NB4 (cell line): ENCODE measurements around the gene UPB1.

Source experiments
- DNase-seq: peaks from one replicate; pipeline ENCODE4 v3.0.0; 2010; ENCODE audit warnings: low read depth
- H3K4me3 ChIP-seq: one replicate; pipeline ENCODE4 v1.5.1; 2011; ENCODE audit warnings: mild to moderate bottlenecking, low read depth, low read length, moderate library complexity
- MYC ChIP-seq: IDR thresholded peaks from 2 replicates; pipeline ENCODE4 v1.6.1; 2011; ENCODE audit warnings: low read depth, low read length
- POLR2A ChIP-seq: IDR thresholded peaks from 2 replicates; pipeline ENCODE4 v1.6.1; 2011; ENCODE audit warnings: mild to moderate bottlenecking; ENCODE audit not compliant: insufficient read length; ENCODE audit errors: extremely low read depth
- TF ChIP-seq, protein P1 (sequence below): IDR thresholded peaks from one replicate; pipeline ENCODE4 v1.5.1; 2012; ENCODE audit warnings: low read depth, low read length
- TF ChIP-seq, protein P2 (sequence below): IDR thresholded peaks from 2 replicates; pipeline ENCODE4 v1.6.1; 2011; ENCODE audit warnings: low read depth, low read length

Gene UPB1

DNA sequence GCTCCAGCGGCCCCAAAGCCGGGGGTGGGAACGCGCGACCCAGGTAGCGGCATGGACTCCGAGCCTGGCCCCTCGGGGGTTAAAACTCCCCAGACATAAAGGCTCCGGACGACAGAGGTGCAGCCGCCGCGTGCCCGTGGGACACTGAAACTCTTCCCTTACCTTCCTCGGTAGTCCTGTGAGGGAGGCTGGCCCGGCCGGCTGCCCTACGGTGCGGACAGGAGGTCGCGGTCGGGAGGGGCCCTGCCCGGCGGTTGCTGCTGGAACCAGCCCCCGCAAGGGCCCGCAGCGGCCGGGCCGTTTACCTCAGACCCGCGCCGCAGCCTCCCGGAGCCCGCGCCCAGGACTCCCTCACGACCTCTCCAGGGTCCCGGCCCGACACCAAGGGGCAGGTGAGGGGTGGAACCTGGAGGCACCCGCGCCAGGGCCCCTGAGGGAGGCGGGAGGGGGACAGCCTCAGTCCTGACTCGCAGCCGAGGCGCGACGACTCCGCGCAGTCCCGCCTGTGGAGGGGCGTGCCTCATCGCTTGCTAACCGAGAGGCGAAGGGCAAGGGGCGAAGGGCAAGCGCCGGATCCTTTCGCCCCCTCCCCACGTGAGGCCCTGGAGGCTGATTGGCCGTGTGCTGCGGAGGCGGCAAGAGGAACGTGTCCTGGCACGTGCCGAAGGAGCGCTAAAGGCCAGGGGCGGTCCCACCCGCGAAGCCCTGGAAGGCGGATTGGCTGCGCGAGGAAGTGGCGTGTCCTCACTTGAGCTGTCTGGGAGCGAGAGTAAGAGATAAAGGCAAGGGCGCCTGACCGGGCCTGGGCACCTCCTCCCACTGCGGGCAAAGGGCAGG is at the start of gene UPB1:
Gene UPB1 (plus strand): TSS at position 805 of the 837 bp plus-strand sequence. CDS start 72 bp downstream, outside the sequence.
- H3K4me3 ChIP-seq, result no peak within 1 kb of the TSS
- TF ChIP-seq POLR2A, result no peak
- TF ChIP-seq, protein P1, sequence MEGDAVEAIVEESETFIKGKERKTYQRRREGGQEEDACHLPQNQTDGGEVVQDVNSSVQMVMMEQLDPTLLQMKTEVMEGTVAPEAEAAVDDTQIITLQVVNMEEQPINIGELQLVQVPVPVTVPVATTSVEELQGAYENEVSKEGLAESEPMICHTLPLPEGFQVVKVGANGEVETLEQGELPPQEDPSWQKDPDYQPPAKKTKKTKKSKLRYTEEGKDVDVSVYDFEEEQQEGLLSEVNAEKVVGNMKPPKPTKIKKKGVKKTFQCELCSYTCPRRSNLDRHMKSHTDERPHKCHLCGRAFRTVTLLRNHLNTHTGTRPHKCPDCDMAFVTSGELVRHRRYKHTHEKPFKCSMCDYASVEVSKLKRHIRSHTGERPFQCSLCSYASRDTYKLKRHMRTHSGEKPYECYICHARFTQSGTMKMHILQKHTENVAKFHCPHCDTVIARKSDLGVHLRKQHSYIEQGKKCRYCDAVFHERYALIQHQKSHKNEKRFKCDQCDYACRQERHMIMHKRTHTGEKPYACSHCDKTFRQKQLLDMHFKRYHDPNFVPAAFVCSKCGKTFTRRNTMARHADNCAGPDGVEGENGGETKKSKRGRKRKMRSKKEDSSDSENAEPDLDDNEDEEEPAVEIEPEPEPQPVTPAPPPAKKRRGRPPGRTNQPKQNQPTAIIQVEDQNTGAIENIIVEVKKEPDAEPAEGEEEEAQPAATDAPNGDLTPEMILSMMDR, result no peak
- no peak for TF ChIP-seq MYC
- TF ChIP-seq, protein P2, sequence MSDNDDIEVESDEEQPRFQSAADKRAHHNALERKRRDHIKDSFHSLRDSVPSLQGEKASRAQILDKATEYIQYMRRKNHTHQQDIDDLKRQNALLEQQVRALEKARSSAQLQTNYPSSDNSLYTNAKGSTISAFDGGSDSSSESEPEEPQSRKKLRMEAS, result no peak
- no peak for DNase-seq

DNA sequence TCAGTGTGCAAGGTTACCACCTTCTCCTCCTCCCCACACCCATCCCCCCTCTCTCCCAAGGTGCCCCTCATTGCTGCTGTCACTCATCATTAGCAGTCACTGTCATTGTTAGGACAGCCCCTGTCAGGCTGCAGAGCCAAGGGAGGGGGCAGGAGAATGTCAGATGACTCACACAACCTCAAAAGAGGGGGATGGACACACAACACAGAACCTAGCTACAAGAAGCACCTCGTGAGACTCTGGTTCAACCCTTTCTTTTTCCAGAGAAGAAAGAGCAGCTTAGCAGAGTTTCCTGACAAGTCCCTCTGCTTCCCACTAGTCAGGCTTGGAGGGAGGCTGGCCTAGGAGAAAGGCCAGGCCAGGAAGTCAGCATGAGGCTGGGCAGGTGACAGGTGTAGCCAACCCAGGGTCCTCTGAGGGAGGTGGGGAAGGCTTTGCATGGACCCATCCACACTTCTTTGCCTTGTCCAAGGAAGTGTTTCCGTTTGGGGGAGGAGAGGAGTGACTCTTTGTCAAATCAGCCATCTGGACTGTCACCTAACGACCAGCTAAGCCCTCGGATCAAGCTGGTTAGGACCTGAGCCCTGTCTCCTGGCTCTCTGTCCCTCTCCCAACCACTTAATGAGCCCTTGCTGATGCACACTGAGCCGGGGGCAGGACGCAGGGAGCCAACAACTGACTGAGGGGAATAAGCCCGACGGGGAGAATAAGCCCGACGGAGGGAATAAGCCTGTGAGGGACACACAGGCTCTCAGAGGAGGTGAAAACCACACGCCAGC is 49.5 kb upstream of the UPB1 start:
- peak; percentile 77 for DNase-seq
- H3K4me3 ChIP-seq, result no peak overlapping the region
- TF ChIP-seq, protein P2, result no peak
- TF ChIP-seq POLR2A, result no peak
- TF ChIP-seq, protein P1, result no peak
- TF ChIP-seq MYC, result no peak

DNA sequence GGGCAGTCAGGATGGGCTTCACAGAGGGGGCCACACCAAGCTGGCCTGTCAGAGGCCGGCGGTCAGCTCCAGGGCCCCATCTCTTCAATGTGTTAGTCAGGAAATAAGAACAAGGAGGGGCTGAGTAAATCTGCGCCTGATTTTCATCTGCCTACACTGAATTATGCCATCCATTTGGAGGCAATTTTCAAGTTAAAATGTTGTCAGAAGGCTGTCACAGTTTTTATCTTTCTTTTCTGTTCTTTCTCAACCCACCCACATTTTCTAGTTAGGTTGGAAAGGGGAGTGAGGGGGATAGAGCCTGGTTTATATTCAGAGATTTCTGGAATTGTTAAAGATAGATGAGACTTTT is 48.9 kb upstream of the UPB1 start:
- no peak overlapping the region for H3K4me3 ChIP-seq
- no peak for DNase-seq
- TF ChIP-seq, protein P1, result no peak
- TF ChIP-seq, protein P2, result no peak
- TF ChIP-seq MYC (no peak), POLR2A (no peak)

DNA sequence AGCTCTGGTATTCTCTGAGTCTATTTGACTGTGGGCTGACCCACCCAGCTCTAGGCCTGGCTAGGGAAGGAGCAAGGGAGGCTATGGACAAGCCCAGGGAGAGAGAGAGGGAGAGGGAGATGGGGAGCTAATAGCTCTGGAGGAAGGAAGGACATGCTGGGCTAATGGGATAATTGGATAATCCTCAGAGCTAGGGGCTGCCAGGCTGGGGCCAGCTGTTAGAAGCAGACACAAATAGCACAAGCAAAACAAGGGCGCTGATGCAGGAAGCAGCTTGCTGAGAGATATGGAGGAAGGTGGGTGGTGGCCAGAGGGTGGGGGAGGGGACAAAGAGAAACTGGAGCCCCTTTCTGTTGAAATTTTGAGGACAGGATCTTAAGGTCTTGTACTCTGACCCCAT is 44.5 kb upstream of the UPB1 start:
- no peak overlapping the region for H3K4me3 ChIP-seq
- TF ChIP-seq POLR2A (no peak), MYC (no peak)
- TF ChIP-seq, protein P1, result no peak
- TF ChIP-seq, protein P2, result no peak
- DNase-seq, result no peak

DNA sequence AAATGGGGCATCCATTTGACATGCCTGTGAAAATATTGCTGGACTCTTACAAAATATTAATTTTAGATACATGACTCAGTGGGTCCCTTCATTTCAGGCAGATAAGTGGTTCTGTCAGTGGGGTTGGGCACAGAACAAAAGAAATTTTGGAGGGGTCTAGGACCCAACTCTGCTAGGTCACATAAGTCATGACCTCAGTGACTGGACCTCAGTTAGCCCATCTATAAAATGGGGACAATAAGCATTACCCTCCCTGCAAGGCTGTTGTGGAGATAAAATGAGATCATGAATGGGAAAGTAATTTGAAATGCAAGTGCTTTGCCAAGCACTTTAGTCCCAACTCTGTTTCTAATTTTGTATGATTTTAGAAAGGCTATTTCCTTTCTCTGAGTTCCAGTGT is 44.0 kb upstream of the UPB1 start:
- TF ChIP-seq, protein P2, result no peak
- TF ChIP-seq POLR2A, result no peak
- TF ChIP-seq MYC, result no peak
- TF ChIP-seq, protein P1, result no peak
- no peak for DNase-seq
- H3K4me3 ChIP-seq, result no peak overlapping the region
